Tibial nerve (tissue), 3 donors: ENCODE data around the gene OR5L2.
"Not testable (repeated sequence)": the region's sequence is repeated elsewhere in the genome, so short reads cannot be mapped to it uniquely, and the experiment has no call there.

Source experiments
- POLR2A ChIP-seq, 2 donors: fragments of 450-650 bp; IDR thresholded peaks; one replicate each; pipeline ENCODE4 v1.6.1; 2017; ENCODE audit warnings: antibody characterized with exemption in 2 of 2, mild to moderate bottlenecking in 2 of 2, moderate library complexity in 2 of 2
- TF ChIP-seq, protein P1 (sequence below), 5 experiments: fragments of 200-600 bp in 3 of 5; fragments of 450-650 bp in 2 of 5; sonication (generic) in 3 of 5; IDR thresholded peaks; one replicate each; pipeline ENCODE4 v1.5.1; 2016 to 2019; ENCODE audit warnings: antibody characterized with exemption in 5 of 5, mild to moderate bottlenecking in 3 of 5, moderate library complexity in 2 of 5

- TF ChIP-seq, protein P1, sequence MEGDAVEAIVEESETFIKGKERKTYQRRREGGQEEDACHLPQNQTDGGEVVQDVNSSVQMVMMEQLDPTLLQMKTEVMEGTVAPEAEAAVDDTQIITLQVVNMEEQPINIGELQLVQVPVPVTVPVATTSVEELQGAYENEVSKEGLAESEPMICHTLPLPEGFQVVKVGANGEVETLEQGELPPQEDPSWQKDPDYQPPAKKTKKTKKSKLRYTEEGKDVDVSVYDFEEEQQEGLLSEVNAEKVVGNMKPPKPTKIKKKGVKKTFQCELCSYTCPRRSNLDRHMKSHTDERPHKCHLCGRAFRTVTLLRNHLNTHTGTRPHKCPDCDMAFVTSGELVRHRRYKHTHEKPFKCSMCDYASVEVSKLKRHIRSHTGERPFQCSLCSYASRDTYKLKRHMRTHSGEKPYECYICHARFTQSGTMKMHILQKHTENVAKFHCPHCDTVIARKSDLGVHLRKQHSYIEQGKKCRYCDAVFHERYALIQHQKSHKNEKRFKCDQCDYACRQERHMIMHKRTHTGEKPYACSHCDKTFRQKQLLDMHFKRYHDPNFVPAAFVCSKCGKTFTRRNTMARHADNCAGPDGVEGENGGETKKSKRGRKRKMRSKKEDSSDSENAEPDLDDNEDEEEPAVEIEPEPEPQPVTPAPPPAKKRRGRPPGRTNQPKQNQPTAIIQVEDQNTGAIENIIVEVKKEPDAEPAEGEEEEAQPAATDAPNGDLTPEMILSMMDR (IDR thresholded peaks at IDR 0.05), result not testable (repeated sequence)
- TF ChIP-seq POLR2A (IDR thresholded peaks at IDR 0.05), result not testable (repeated sequence)
These were observed 45.7 kb downstream of the OR5L2 start for GRCh38 chr11:55872731-55873130.
